Measurements from ENCODE around the gene SMIM8. TPM values are rescaled to one million over a fixed set of nuclear protein-coding genes. Genes with fewer than 3 reads are reported as not detected.

SMIM8 gene
- total RNA-seq, 1 donor from 2014 or later, result 13.5 TPM

GRCh38 chr6:87334683-87335082 lies 12.3 kb downstream of the SMIM8 start:
- no peak for TF ChIP-seq CTCF (conservative IDR thresholded peaks at IDR 0.05)
- no peak overlapping the region for H3K4me3 Mint-ChIP-seq
- DNase-seq (ENCODE audit: low read depth, low spot score), result no peak
- peaks cover 2% of the 10 kb centered on the region for H3K36me3 Mint-ChIP-seq (ENCODE audit: low read depth)
- no peaks in the 10 kb centered on the region for H3K27me3 Mint-ChIP-seq (ENCODE audit: low read depth)
- H3K9me3 Mint-ChIP-seq, result no peaks in the 10 kb centered on the region
- H3K27ac Mint-ChIP-seq (ENCODE audit: unreplicated experiment), result no peak overlapping the region
- peaks cover 11% of the 10 kb centered on the region for H3K4me1 Mint-ChIP-seq

GRCh38 chr6:87336367-87336766 lies 14.0 kb downstream of the SMIM8 start:
- DNase-seq (ENCODE audit: low read depth, low spot score), result no peak
- Mint-ChIP-seq H3K27me3 (ENCODE audit: low read depth) (no peaks in the 10 kb centered on the region), H3K4me3 (no peak overlapping the region), H3K27ac (ENCODE audit: unreplicated experiment) (no peak overlapping the region), H3K36me3 (ENCODE audit: low read depth) (peaks cover 2% of the 10 kb centered on the region), H3K9me3 (no peaks in the 10 kb centered on the region), H3K4me1 (peaks cover 11% of the 10 kb centered on the region)
- no peak for TF ChIP-seq CTCF (conservative IDR thresholded peaks at IDR 0.05)

- Mint-ChIP-seq H3K27ac (ENCODE audit: unreplicated experiment) (no peak overlapping the region), H3K9me3 (no peaks in the 10 kb centered on the region), H3K4me3 (no peak overlapping the region), H3K36me3 (ENCODE audit: low read depth) (peaks cover 5% of the 10 kb centered on the region), H3K4me1 (no peaks in the 10 kb centered on the region), H3K27me3 (ENCODE audit: low read depth) (no peaks in the 10 kb centered on the region)
- TF ChIP-seq CTCF (conservative IDR thresholded peaks at IDR 0.05), result no peak
- no peak for DNase-seq (ENCODE audit: low read depth, low spot score)
Observed at GRCh38 chr6:87340230-87340629, 17.8 kb downstream of the SMIM8 start.

- Mint-ChIP-seq H3K9me3 (no peaks in the 10 kb centered on the region), H3K27ac (ENCODE audit: unreplicated experiment) (no peak overlapping the region), H3K4me1 (no peaks in the 10 kb centered on the region), H3K27me3 (ENCODE audit: low read depth) (no peaks in the 10 kb centered on the region), H3K36me3 (ENCODE audit: low read depth) (peaks cover 5% of the 10 kb centered on the region), H3K4me3 (no peak overlapping the region)
- TF ChIP-seq CTCF (conservative IDR thresholded peaks at IDR 0.05), result no peak
- DNase-seq (ENCODE audit: low read depth, low spot score), result no peak
Observed at GRCh38 chr6:87341158-87341557, 18.8 kb downstream of the SMIM8 start.

- no peak overlapping the region for H3K4me3 Mint-ChIP-seq
- no peaks in the 10 kb centered on the region for H3K9me3 Mint-ChIP-seq
- TF ChIP-seq CTCF (conservative IDR thresholded peaks at IDR 0.05), result no peak
- no peak overlapping the region for H3K27ac Mint-ChIP-seq (ENCODE audit: unreplicated experiment)
- DNase-seq (ENCODE audit: low read depth, low spot score), result no peak
- H3K27me3 Mint-ChIP-seq (ENCODE audit: low read depth), result no peaks in the 10 kb centered on the region
- peaks cover 5% of the 10 kb centered on the region for H3K36me3 Mint-ChIP-seq (ENCODE audit: low read depth)
- no peaks in the 10 kb centered on the region for H3K4me1 Mint-ChIP-seq
Observed at GRCh38 chr6:87341899-87342298, 19.5 kb downstream of the SMIM8 start.

GRCh38 chr6:87342829-87343228 lies 20.4 kb downstream of the SMIM8 start:
- no peak for TF ChIP-seq CTCF (conservative IDR thresholded peaks at IDR 0.05)
- Mint-ChIP-seq H3K27ac (ENCODE audit: unreplicated experiment) (no peak overlapping the region), H3K36me3 (ENCODE audit: low read depth) (peaks cover 5% of the 10 kb centered on the region), H3K9me3 (no peaks in the 10 kb centered on the region), H3K27me3 (ENCODE audit: low read depth) (no peaks in the 10 kb centered on the region), H3K4me3 (no peak overlapping the region), H3K4me1 (no peaks in the 10 kb centered on the region)
- DNase-seq (ENCODE audit: low read depth, low spot score), result no peak

All from neural crest cell (in vitro differentiated cells).